ENCODE results near the gene ARHGAP28.

The ARHGAP28 gene

DNA sequence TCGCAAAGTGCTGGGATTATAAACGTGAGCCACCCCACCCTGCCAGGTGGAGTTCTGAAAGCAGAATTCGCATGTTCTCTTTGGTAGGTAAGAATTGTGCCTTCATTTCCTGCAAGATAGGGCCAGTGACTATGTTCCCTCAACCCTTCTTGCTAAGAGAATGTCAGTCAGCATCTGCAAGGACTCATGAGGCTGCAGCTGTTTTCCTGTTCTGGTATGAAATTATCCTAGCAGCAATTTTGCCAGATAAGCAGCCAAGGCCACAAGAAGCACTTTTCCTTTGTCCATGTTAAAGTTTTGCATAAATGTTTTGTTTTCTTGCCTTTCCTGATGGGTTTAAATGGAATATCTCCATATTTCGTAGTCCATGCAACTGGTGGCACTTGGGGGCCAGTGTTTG lies 6.8 kb upstream of the ARHGAP28 start:
- DNase-seq (ENCODE audit: low spot score), result no peak
- TF ChIP-seq, protein P1, sequence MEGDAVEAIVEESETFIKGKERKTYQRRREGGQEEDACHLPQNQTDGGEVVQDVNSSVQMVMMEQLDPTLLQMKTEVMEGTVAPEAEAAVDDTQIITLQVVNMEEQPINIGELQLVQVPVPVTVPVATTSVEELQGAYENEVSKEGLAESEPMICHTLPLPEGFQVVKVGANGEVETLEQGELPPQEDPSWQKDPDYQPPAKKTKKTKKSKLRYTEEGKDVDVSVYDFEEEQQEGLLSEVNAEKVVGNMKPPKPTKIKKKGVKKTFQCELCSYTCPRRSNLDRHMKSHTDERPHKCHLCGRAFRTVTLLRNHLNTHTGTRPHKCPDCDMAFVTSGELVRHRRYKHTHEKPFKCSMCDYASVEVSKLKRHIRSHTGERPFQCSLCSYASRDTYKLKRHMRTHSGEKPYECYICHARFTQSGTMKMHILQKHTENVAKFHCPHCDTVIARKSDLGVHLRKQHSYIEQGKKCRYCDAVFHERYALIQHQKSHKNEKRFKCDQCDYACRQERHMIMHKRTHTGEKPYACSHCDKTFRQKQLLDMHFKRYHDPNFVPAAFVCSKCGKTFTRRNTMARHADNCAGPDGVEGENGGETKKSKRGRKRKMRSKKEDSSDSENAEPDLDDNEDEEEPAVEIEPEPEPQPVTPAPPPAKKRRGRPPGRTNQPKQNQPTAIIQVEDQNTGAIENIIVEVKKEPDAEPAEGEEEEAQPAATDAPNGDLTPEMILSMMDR (IDR thresholded peaks at IDR 0.05; ENCODE audit: extremely low read depth, missing control alignments), result no peak

DNA sequence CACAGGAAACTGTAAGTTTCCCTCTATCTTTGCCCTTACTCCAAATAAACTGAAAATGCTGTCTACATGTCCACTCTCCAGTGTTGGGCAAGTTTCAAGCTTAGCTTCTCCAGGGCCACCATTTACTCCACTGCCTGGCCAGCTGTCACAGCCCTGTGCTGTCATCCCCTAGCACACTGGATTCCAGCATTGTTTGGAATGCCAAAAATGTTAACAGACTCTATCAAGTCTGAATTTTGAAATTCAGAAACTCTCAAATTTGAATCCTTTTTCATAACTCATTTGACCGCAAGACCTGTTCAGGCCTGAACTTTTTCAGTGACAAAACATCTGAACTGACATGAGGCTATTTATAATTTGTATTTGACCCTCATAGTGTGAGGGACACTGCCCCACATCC lies 5.2 kb upstream of the ARHGAP28 start:
- DNase-seq (ENCODE audit: low spot score), result no peak
- TF ChIP-seq, protein P1 (IDR thresholded peaks at IDR 0.05; ENCODE audit: extremely low read depth, missing control alignments), result no peak

DNA sequence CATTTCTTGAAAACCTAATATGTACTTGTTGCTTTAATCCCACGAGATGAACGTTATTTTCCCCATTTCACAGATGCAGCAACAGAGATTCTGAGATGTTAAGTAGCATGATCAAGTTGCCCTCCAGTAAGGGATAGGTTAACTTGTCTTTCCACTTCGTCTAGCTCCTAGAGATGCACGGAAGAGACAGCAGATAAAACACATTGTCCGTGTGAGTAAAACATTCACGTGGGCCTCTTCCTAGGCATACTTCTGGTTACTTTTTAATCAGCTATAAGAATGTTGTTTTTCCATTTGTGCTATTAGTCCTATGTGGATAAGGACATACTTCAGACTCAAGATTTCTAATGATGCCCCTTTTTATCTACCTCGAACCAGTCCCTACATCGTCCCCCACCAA lies 1.2 kb upstream of the ARHGAP28 start:
- TF ChIP-seq, protein P1 (IDR thresholded peaks at IDR 0.05; ENCODE audit: extremely low read depth, missing control alignments), result no peak
- no peak for DNase-seq (ENCODE audit: low spot score)

DNA sequence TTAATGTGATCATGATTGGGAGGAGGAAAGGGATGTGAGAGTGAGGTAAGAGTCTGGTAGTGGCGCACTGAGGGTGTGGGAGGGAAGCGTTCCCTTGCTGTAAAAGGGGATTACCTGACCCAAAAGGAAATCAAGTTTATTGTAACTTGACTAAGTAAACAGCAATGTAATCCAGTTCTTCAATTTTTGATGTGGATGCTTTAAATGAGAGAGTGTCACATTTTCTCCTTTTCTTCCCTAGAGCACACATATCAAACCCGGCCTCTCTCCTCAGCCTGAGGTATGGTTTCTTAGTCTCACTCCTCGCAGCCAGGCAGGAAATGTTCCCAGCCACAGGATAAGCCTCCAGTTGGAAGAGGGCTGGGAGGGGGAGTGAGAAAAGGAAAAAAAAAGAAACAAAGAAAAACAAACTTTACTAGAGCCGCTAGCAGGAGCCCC lies 688 bp upstream of the ARHGAP28 start:
- DNase-seq (ENCODE audit: low spot score), result no peak
- TF ChIP-seq, protein P1 (IDR thresholded peaks at IDR 0.05; ENCODE audit: extremely low read depth, missing control alignments), result no peak

DNA sequence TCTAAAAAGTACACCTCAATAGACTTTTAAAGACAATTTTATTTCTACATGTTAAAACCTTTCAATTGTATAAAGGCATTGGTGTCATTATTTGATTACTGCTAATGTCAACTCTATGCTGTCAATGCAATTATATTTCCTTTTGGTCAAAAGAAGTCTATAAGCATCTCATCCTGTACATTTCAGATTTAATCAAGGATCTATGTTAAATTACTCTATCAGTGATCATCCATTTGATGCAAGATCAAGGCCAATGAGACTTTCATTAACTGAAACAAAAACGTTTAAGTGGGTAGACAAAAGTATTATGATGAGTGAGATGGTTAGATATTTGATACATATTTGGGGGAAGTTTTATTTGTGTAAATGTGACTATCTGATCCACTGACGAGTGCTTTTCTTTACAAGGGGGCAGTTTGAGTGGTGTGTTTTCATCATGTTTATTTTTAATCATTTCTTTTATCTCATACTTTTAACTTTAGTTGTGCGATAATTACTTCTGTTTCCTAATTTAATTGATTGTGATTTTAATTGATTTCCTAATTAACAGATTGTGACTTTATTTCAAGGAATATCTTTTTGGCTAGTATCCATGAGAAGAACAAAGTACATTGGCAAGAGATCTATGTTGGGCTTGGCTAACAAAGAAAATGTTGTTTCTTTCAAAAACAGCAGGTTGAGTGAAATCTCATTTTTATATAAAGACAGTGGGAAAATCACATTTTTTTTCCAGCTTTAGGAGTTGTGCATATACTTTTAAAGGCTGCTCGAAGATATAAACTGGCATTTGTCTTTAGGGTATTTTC lies 1.1 kb downstream of the ARHGAP28 start:
- TF ChIP-seq, protein P1 (IDR thresholded peaks at IDR 0.05; ENCODE audit: extremely low read depth, missing control alignments), result no peak
- no peak for DNase-seq (ENCODE audit: low spot score)

DNA sequence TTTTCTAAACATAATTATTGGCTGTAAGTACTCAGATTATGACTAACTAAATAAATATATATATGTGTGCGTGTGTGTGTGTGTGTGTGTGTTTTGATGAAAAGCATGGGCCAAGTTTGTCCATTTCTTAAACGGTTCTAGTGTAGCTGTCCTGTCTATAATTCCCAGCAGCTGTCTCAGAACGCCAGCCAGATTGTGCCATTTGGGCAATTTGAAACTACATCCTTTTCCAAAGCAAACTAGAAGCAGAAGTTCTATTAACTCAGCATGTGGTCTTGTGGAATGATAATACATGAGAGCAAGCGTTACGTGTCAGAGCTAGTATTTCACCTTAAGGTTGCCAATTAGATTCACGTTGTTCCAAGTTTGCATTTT lies 1.7 kb downstream of the ARHGAP28 start:
- no peak for DNase-seq (ENCODE audit: low spot score)

DNA sequence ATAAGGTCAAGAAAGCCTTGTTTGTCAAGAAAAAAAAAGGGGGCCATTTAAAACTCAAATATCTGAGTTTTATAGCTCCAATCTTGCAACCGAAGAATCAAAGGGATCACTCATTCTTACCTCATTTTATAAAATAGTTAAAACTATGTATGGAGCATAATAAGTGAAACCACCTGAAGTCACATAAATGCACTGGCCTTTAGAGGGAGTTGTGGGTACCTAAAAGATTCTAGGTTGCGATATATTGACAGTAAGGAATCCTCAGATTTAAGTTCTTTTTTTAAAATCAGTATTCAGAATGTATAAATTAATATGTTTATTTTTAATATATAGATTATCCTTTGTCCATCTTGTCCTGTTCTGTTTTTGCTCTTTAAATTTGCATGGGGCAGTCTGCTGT lies 3.4 kb downstream of the ARHGAP28 start:
- TF ChIP-seq, protein P1 (IDR thresholded peaks at IDR 0.05; ENCODE audit: extremely low read depth, missing control alignments), result no peak
- no peak for DNase-seq (ENCODE audit: low spot score)

More for the DNA sequence above, 1.7 kb downstream of the ARHGAP28 start:
- TF ChIP-seq, protein P1 (IDR thresholded peaks at IDR 0.05; ENCODE audit: extremely low read depth, missing control alignments), result no peak

Measured in GM20000 (cell line).